Left colon (tissue), 2 donors: ENCODE results near the gene NFYA. TPM values are rescaled to one million over a fixed set of nuclear protein-coding genes. Genes with fewer than 3 reads are reported as not detected.

ENCODE experiments used
- ATAC-seq: fragments of 200-7000 bp; cut with Tn5 transposase; one replicate; pipeline ENCODE4 v1.9.1; 2020; ENCODE audit warnings: mild to moderate bottlenecking, moderate library complexity
- DNase-seq, 2 donors: peaks; one replicate each; pipeline ENCODE4 v3.0.0-alpha.2; 2020
- intact Hi-C, 2 donors: fragments of 100-400 bp; cut with DNase I in 1 of 2; cut with micrococcal nuclease in 1 of 2; formaldehyde crosslinking; loops; one replicate each; pipeline versions ENCODE4 v1.11.2 to v1.14.0; 2022; cut with DNase I, micrococcal nuclease
- long read RNA-seq: library from polyadenylated mRNA; unstranded; transcript quantifications from one replicate; pipeline ENCODE4 v2.0.0, GENCODE V29; 2021
- total RNA-seq, 2 donors: library from RNA; stranded (reverse); fragmentation: NEBNext Ultra II Directional; extraction: Animal tissue kit (Norgen Biotek cat#: 25700); gene quantifications; one replicate each; pipeline ENCODE4 v1.2.1, GENCODE V29; 2021
- donor health status: DM: no; HTN: no; CAD: no.
- donor health status: DM: yes; HTN: yes; CAD: no.

The NFYA gene
- total RNA-seq = 10 to 100 TPM; 19.1 to 19.9 TPM
- long read RNA-seq, partial matches to known transcripts = 3 of 15 reads
- long read RNA-seq, other reads (novel, unspliced or antisense) = 9 of 15 reads

GRCh38 chr6:41072836-41073202 lies at the start of gene NFYA:
NFYA (plus strand) TSS chr6:41072974; CDS start chr6:41079090, 6,116 bp downstream.
- DNase-seq (peak in 1 of 2 donors; percentile 100), ATAC-seq (peak; percentile 73)
- intact Hi-C loops = no loop called here

GRCh38 chr6:41023114-41023513 lies 49.7 kb upstream of the NFYA start:
- ATAC-seq = no peak
- intact Hi-C loops = loop anchor here in 1 of 2 donors (5.0 kb wide), 1 partner anchor 126 kb away; no protein-coding TSS in a partner anchor
- DNase-seq = no peak

- DNase-seq (no peak), ATAC-seq (no peak)
- intact Hi-C loops = no loop called here
Observed at GRCh38 chr6:41025966-41026530, 46.7 kb upstream of the NFYA start.

GRCh38 chr6:41027241-41027640 lies 45.5 kb upstream of the NFYA start:
- ATAC-seq (no peak), DNase-seq (no peak)
- intact Hi-C loops = no loop called here

- intact Hi-C loops = no loop called here
- peak; percentile 94 for ATAC-seq
Observed at GRCh38 chr6:41027799-41028560, 44.8 kb upstream of the NFYA start.

GRCh38 chr6:41028561-41029412 lies 44.0 kb upstream of the NFYA start:
- intact Hi-C loops = no loop called here
- no peak for DNase-seq
- ATAC-seq = peak; percentile 76

More at GRCh38 chr6:41027799-41028560, 44.8 kb upstream of the NFYA start:
- DNase-seq = peak; percentile 57 to 91

- intact Hi-C loops = no loop called here
- no peak for DNase-seq
- no peak for ATAC-seq
Observed at GRCh38 chr6:41032830-41033229, 39.9 kb upstream of the NFYA start.

GRCh38 chr6:41033776-41034175 lies 39.0 kb upstream of the NFYA start:
- no peak for DNase-seq
- intact Hi-C loops = no loop called here
- no peak for ATAC-seq

- no peak for DNase-seq
- intact Hi-C loops = no loop called here
- ATAC-seq = no peak
Observed at GRCh38 chr6:41036186-41036585, 36.6 kb upstream of the NFYA start.

- intact Hi-C loops = no loop called here
- no peak for ATAC-seq
- no peak for DNase-seq
Observed at GRCh38 chr6:41036601-41037000, 36.2 kb upstream of the NFYA start.

GRCh38 chr6:41037107-41037900 lies 35.5 kb upstream of the NFYA start:
- ATAC-seq (no peak), DNase-seq (no peak)
- intact Hi-C loops = no loop called here

- ATAC-seq (no peak), DNase-seq (no peak)
- intact Hi-C loops = no loop called here
Observed at GRCh38 chr6:41038205-41038604, 34.6 kb upstream of the NFYA start.

GRCh38 chr6:41039060-41039998 lies 33.4 kb upstream of the NFYA start, which contains the start of gene UNC5CL:
UNC5CL (minus strand) TSS chr6:41039221; CDS start chr6:41035074, 4,147 bp downstream.
- intact Hi-C loops = no loop called here
- ATAC-seq (peak; percentile 77), DNase-seq (peak; percentile 75 to 81)

- intact Hi-C loops = no loop called here
- peak; percentile 42 to 86 for DNase-seq
- ATAC-seq = peak; percentile 85
Observed at GRCh38 chr6:41040101-41040939, 32.5 kb upstream of the NFYA start.

- intact Hi-C loops = no loop called here
Observed at GRCh38 chr6:41040940-41041536, 31.7 kb upstream of the NFYA start.

More at GRCh38 chr6:41040940-41041536, 31.7 kb upstream of the NFYA start:
- ATAC-seq (peak; percentile 34), DNase-seq (peak in 1 of 2 donors; percentile 41)
